Activated T-cell treated with anti-CD3 and anti-CD28 coated beads, Interleukin-2, amount 50 U/mL, for 24 hours (primary cell): ENCODE measurements around the gene MYLK.
"Not testable (repeated sequence)": the region's sequence is repeated elsewhere in the genome, so short reads cannot be mapped to it uniquely, and the experiment has no call there.

Experiments used
- DNase-seq: peaks from one replicate; pipeline ENCODE4 v3.0.0-alpha.2; 2020
- H3K27ac Mint-ChIP-seq: 2 replicates; pipeline ENCODE4 v1.8.0; 2020; ENCODE audit warnings: mild to moderate bottlenecking, mixed read lengths
- H3K27me3 Mint-ChIP-seq: 2 replicates; pipeline ENCODE4 v1.8.0; 2020; ENCODE audit warnings: mixed read lengths
- H3K36me3 Mint-ChIP-seq: 2 replicates; pipeline ENCODE4 v1.8.0; 2020; ENCODE audit warnings: low read depth, mixed read lengths
- H3K4me1 Mint-ChIP-seq: 2 replicates; pipeline ENCODE4 v1.8.0; 2020; ENCODE audit warnings: low read depth, mixed read lengths
- H3K4me3 Mint-ChIP-seq: 2 replicates; pipeline ENCODE4 v1.8.0; 2020; ENCODE audit warnings: mild to moderate bottlenecking, moderate library complexity, mixed read lengths
- H3K9me3 Mint-ChIP-seq: 2 replicates; pipeline ENCODE4 v1.8.0; 2020; ENCODE audit warnings: mixed read lengths

MYLK gene

DNA sequence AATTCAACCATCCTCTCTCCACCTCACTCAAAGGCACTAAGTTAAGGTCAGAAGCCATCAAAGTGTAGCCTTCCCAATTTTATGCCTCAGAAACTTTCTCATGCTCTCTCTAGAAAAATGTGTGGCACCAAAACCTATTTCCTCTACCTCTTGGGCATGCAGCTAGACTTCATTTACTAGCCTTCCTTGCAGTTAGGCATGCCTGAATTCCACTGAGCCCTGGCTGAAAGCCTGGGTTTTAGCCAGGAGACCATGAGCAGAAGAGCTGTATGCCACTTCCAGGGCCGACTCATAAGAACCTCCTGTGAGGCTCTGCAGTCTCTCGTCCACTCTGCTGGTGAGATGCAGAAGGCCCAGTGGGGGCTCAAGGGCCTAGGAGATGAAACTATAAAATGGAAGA is 145.0 kb downstream of the MYLK start:
- peaks cover 5% of the 10 kb centered on the region for H3K27me3 Mint-ChIP-seq
- no peaks in the 10 kb centered on the region for H3K4me1 Mint-ChIP-seq
- H3K27ac Mint-ChIP-seq = no peak overlapping the region
- no peaks in the 10 kb centered on the region for H3K36me3 Mint-ChIP-seq
- DNase-seq = no peak
- no peak overlapping the region for H3K4me3 Mint-ChIP-seq
- H3K9me3 Mint-ChIP-seq = no peaks in the 10 kb centered on the region

DNA sequence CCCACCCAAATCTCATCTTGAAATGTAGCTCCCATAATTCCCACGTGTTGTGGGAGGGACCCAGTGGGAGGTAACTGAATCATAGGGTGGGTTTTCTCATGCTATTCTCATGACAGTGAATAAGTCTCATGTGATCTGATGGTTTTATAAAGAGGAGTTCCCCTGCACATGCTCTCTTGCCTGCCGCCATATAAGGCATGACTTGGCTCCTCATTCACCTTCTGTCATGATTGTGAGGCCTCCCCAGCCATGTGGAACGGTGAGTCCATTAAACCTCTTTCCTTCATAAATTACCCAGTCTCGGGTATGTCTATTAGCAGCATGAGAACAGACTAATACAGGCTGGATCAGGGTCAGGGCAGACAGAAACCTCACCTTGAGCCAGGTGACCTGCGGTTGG is 145.6 kb downstream of the MYLK start:
- H3K27ac Mint-ChIP-seq, H3K36me3 Mint-ChIP-seq, DNase-seq, H3K4me1 Mint-ChIP-seq, H3K27me3 Mint-ChIP-seq, H3K4me3 Mint-ChIP-seq, H3K9me3 Mint-ChIP-seq: not testable (repeated sequence)

DNA sequence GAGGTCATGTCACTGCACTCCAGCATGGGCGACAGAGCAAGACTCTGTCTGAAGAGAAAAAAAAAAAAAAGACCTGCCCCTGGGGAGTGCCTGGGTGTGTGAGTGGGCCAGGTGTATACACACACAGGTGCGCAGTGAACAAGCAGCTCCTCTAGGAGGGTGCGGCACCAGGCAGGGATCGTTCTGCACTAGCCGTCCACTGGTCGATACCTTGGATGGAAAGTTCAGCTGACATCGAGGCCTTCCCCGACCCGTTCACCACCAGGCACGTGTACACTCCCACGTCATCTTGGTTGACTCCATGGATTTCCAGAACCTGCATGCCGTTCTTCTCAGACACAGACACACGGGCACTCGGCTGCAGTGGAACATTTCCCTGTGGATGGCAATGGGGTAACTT is 147.0 kb downstream of the MYLK start:
- H3K4me3 Mint-ChIP-seq = no peak overlapping the region
- DNase-seq = no peak
- no peak overlapping the region for H3K27ac Mint-ChIP-seq
- peaks cover 5% of the 10 kb centered on the region for H3K27me3 Mint-ChIP-seq
- no peaks in the 10 kb centered on the region for H3K9me3 Mint-ChIP-seq
- H3K4me1 Mint-ChIP-seq = no peaks in the 10 kb centered on the region
- no peaks in the 10 kb centered on the region for H3K36me3 Mint-ChIP-seq

DNA sequence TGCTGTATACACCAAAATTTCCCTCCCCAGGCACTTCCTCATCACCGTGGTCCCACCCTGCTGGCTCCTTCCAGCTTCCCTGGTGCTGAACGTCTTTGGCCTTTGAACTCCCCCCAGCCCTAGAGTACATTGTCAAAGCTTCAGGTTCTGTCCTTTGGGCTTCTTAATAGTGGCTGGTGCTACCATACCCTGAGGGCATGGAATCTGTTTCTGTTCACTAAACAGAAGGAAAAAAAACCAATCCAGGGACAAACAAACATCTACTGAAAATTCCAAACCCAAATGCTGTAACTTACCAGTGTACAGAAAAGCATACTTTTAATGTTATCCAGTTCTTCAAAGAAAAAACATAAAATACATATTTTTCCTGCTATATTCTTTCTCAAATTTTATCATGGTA is 148.7 kb downstream of the MYLK start:
- Mint-ChIP-seq H3K4me3 (no peak overlapping the region), H3K27ac (no peak overlapping the region), H3K9me3 (no peaks in the 10 kb centered on the region), H3K36me3 (no peaks in the 10 kb centered on the region), H3K27me3 (peaks cover 8% of the 10 kb centered on the region), H3K4me1 (no peaks in the 10 kb centered on the region)
- no peak for DNase-seq

DNA sequence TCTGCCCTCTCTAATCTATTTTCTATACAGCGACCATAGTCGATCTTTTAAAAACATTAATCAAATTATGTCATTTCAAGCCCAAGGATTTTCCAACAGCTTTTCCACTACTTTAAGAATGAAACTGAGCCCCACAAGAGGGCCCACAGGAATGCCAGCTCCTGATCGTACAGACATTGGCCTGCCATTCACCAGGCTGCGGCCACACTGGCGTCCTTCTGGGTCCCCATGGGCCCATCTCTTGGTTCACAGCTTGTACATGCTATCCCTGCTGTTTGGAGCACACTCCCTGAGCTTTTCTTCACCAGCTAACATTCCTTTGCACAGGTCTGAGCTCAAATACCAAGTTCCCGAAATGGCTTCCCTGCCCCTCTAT is 149.6 kb downstream of the MYLK start:
- H3K9me3 Mint-ChIP-seq = no peaks in the 10 kb centered on the region
- peaks cover 9% of the 10 kb centered on the region for H3K27me3 Mint-ChIP-seq
- no peak for DNase-seq
- no peaks in the 10 kb centered on the region for H3K36me3 Mint-ChIP-seq
- no peak overlapping the region for H3K4me3 Mint-ChIP-seq
- H3K4me1 Mint-ChIP-seq = no peaks in the 10 kb centered on the region
- H3K27ac Mint-ChIP-seq = no peak overlapping the region

DNA sequence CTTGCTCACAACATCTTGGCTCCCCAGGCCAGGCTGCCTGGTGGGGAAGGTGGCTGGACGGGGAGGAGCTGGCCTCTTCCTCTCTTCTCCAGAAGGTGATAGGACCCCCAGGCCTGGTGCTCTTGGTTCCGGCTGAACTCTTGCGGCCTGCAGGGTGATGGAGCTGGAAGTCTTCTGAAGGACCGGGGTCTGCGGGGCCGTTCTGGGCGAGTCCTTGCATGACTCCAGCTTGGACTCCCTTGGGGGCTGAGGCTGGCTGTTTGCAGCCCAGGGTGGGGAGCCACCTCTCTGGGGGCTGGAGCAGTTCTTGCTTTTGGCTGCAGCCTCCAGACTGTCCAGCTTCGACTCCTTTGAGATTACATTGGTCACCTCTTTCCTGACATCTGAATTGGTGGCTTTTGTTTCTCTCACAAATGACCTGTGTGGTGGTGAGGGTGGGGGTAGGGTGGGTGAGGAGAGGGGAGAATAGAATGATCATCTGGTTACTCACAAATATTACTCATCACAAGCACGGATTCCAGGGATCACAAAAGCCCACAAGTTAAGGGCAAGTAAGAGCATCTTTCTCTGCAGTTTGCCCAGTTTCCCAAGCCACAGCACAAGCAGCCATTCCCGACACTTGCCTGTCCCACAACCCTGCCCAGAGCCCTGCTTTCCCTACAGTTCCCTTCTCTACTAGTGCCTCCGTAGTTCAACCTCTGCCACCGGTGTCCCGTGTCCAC is 150.2 kb downstream of the MYLK start:
- Mint-ChIP-seq H3K4me3 (no peak overlapping the region), H3K27ac (no peak overlapping the region), H3K9me3 (no peaks in the 10 kb centered on the region), H3K4me1 (no peaks in the 10 kb centered on the region), H3K36me3 (no peaks in the 10 kb centered on the region), H3K27me3 (peaks cover 14% of the 10 kb centered on the region)
- no peak for DNase-seq

DNA sequence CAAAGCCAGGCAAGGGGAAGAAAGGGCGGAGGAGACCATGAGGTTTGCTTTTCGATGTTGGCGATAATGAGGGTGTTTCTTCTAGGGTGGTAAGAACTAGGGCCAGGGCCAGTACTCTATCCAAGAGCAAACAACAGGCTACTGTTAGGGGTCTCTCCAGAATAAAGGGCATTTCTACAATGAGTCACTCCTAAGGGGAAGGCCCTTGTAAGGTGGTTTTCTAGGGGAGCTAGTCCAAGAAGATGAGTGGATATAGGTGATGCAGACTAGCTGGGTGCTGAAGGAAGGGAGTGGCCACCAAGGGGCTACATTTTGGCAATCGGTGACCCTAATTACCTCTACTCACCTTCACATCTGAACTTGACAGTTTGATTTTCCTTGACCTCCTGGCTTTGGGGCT is 150.8 kb downstream of the MYLK start:
- Mint-ChIP-seq H3K4me1 (no peaks in the 10 kb centered on the region), H3K4me3 (no peak overlapping the region), H3K36me3 (no peaks in the 10 kb centered on the region), H3K9me3 (no peaks in the 10 kb centered on the region), H3K27me3 (peaks cover 17% of the 10 kb centered on the region), H3K27ac (no peak overlapping the region)
- no peak for DNase-seq

DNA sequence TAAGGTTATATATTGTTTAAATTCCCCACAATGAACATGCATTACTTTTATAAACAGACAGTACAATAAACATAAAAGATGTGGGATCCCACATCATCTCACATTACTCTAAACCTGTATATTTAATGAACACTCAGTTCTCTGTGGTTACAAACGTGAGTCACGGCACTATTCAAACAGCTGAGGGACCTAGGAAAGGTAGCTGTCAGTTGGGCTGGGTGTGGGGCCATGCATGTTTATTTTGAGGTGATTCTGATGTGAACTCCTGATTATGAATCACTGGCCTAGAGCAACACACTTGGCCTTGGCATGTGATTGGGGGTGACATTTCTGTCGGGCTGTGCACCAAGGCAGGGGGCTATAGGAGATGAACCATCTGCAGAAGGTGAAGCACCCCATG is 151.7 kb downstream of the MYLK start:
- Mint-ChIP-seq H3K27me3 (peaks cover 22% of the 10 kb centered on the region), H3K4me1 (no peaks in the 10 kb centered on the region), H3K27ac (no peak overlapping the region), H3K4me3 (no peak overlapping the region), H3K36me3 (no peaks in the 10 kb centered on the region), H3K9me3 (no peaks in the 10 kb centered on the region)
- DNase-seq = no peak

DNA sequence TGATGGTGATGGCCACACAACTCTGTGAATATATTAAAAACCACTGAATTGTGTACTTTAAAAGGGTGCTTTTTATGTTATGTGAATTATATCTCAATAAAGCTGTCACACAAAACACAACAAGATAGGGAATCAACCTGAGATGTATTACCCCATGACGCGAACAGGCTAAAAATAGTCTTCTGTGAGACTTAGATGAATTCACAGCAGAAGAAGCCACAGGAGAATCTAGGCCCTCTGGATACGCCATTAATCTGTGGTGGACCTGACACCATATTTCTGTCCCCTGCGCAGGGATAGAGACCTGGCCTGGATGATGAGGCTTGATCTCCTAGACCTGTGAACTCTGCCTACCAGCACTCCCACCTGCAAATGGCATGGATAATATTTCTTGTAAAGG is 153.3 kb downstream of the MYLK start:
- no peak overlapping the region for H3K4me3 Mint-ChIP-seq
- H3K4me1 Mint-ChIP-seq = no peaks in the 10 kb centered on the region
- no peaks in the 10 kb centered on the region for H3K36me3 Mint-ChIP-seq
- no peak overlapping the region for H3K27ac Mint-ChIP-seq
- peaks cover 19% of the 10 kb centered on the region for H3K27me3 Mint-ChIP-seq
- H3K9me3 Mint-ChIP-seq = no peaks in the 10 kb centered on the region
- DNase-seq = no peak

DNA sequence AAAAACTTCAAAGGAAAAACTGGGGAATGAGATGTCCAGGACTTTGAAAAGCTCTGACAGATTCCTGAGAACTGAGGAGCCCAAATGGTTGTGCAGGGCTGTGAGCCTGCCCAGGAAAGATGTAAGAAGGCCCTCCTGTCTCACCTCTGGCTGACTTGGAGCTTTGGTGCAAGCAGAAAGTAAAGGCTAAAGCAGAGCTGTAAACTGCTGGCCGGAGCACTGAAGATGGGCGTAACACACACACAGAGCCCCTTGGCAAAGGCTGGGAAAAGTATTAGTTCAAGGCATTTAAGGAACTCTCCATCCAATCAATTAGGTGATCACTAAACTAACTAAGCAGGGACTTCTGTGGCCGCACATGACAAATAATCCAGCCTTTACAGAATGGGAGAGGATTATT is 155.1 kb downstream of the MYLK start:
- no peaks in the 10 kb centered on the region for H3K9me3 Mint-ChIP-seq
- H3K4me3 Mint-ChIP-seq = no peak overlapping the region
- H3K36me3 Mint-ChIP-seq = no peaks in the 10 kb centered on the region
- no peak overlapping the region for H3K27ac Mint-ChIP-seq
- H3K27me3 Mint-ChIP-seq = peaks cover 24% of the 10 kb centered on the region
- H3K4me1 Mint-ChIP-seq = no peaks in the 10 kb centered on the region
- DNase-seq = no peak

DNA sequence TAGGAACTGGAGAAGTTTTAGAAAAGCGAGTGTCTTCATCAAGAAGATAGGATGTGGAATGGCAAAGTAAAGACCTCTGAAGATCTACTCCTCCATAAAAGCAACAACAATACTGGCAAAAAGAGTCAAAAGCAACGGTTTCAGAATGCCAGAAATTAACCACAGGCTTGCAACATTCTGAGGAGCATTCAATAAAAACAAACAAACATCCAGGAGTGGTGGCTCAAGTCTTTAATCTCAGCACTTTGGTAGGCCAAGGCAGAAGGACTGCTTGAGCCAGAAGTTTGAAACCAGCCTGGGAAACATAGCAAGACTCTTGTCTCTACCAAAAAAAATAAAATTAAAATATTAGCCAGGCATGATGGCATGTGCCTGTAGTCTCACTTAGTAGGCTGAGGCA is 156.1 kb downstream of the MYLK start:
- DNase-seq = no peak
- no peaks in the 10 kb centered on the region for H3K36me3 Mint-ChIP-seq
- no peaks in the 10 kb centered on the region for H3K9me3 Mint-ChIP-seq
- H3K4me3 Mint-ChIP-seq = no peak overlapping the region
- no peak overlapping the region for H3K27ac Mint-ChIP-seq
- H3K4me1 Mint-ChIP-seq = peaks cover 2% of the 10 kb centered on the region
- H3K27me3 Mint-ChIP-seq = peaks cover 24% of the 10 kb centered on the region

DNA sequence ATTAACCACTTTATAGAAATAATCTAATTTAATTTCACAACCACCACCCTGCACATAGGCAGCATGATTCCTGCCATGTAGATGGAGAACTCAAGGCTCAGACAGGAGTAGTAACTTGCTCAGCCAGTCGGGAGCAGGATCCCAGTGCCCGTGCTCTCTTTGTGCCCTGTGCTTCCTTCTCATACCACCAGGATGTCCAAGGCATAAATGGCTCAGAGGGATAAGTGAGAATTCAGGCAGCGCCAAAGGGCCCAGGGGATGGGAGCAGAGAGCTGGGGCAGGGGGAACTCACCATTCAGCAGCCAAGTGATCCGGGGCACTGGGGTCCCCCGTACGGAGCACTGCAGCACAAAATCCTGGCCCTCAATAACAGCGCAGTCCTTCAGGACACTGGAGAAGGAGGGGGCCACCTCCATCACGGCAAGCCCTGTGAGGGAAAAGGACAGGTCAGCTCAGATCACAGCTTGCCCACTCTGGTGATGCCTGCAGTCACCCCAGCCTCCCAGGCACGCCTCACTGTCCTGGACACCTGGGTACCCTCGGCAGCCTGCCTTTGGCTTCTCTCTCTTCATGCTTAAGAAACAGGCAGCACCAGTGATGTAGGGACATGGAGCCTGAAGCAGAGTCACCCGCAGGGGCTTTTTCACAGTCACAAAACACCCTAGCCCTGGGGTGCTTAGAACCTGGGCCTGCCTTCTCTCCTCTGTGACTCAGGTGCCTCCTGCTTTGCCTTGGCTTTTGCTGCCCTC is 158.3 kb downstream of the MYLK start:
- H3K9me3 Mint-ChIP-seq = no peaks in the 10 kb centered on the region
- H3K4me1 Mint-ChIP-seq = peaks cover 2% of the 10 kb centered on the region
- no peak overlapping the region for H3K4me3 Mint-ChIP-seq
- H3K27me3 Mint-ChIP-seq = peaks cover 21% of the 10 kb centered on the region
- no peak overlapping the region for H3K27ac Mint-ChIP-seq
- no peak for DNase-seq
- no peaks in the 10 kb centered on the region for H3K36me3 Mint-ChIP-seq

DNA sequence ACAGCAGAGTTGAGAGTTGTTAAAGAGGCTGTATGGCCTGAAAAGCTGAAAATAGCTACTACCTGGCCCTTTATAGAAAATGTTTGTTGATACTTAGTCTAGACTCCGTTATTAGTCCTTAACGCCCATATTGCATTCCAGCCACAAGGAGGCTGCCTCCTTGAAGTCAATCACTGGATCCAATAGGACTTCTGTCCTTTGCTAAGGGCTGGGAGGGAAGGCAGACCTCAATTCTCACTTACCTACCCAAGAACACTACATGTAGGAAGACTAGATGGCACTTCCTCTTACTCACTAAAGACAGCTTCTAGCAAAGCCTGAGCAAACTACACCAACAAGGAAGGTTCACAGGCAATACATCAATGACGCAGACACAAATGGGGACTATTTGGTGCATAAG is 159.8 kb downstream of the MYLK start:
- H3K27me3 Mint-ChIP-seq = peaks cover 18% of the 10 kb centered on the region

DNA sequence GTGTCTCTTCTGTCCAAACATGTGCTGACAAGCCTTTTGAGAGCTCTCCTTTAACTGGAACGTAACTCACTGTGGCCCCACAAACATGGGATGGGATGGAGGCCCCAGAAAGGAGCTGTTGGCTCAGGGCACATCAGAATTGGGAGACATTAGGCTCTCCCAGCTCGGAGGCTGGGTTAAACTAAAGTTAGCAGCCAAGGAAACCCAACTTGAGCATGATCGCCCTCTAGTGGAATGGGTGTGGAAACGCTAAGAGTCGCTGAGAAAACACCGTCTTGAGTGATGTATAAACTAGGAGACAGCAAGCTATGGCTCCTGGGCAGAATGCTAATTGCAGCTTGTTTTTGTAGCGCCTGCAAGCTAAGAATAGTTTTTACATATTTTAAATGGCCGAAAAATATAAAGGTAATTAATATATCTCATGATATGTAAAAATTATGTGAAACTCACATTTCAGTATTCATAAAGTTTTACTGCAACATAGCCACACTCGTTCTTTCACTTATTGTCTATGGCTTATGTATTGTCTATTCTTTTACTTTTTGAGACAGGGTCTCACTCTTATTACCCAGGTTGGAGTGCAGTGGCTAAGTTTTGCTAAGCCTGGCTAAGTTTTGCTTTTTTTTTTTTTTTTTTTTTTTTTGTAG is 160.5 kb downstream of the MYLK start:
- Mint-ChIP-seq H3K27me3 (peaks cover 12% of the 10 kb centered on the region), H3K36me3 (no peaks in the 10 kb centered on the region)

More for the DNA sequence above, 159.8 kb downstream of the MYLK start:
- H3K4me3 Mint-ChIP-seq = no peak overlapping the region
- no peak overlapping the region for H3K27ac Mint-ChIP-seq
- H3K36me3 Mint-ChIP-seq = no peaks in the 10 kb centered on the region
- H3K4me1 Mint-ChIP-seq = peaks cover 2% of the 10 kb centered on the region
- DNase-seq = no peak
- no peaks in the 10 kb centered on the region for H3K9me3 Mint-ChIP-seq

DNA sequence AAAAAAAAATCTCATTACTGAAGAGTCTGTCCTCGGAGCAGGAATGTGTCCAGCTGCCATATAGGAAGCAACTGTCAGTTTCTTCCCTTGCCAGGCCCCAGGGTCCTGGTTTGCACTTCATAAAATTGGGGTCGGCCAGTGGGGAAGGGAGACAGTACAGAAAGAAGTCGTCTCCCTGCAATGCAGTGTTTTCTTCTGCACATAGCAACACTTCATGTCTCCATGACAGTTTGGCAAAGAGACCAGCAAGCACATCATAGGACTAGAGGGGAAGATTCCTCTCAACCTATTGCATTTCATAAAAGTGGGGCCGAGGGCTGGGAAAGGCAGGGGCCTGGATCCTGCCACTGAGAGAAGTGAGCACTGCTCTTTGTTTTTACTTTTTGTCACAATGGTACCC is 161.1 kb downstream of the MYLK start:
- H3K9me3 Mint-ChIP-seq = no peaks in the 10 kb centered on the region
- H3K4me3 Mint-ChIP-seq = no peak overlapping the region
- H3K27ac Mint-ChIP-seq = no peak overlapping the region
- DNase-seq = no peak
- peaks cover 2% of the 10 kb centered on the region for H3K4me1 Mint-ChIP-seq
- H3K36me3 Mint-ChIP-seq = no peaks in the 10 kb centered on the region
- H3K27me3 Mint-ChIP-seq = peaks cover 12% of the 10 kb centered on the region

More for the DNA sequence above, 160.5 kb downstream of the MYLK start:
- Mint-ChIP-seq H3K4me3 (no peak overlapping the region), H3K27ac (no peak overlapping the region), H3K4me1 (peaks cover 2% of the 10 kb centered on the region), H3K9me3 (no peaks in the 10 kb centered on the region)
- peak; percentile 39 for DNase-seq
